GM12873 (cell line): Measurements from ENCODE around the gene AMPD3.

Experiments used
- CTCF ChIP-seq: IDR thresholded peaks from 2 replicates; pipeline ENCODE4 v1.5.1; 2012; ENCODE audit warnings: low read depth, mild to moderate bottlenecking, moderate library complexity, low read length, control low read depth; ENCODE audit not compliant: insufficient read depth; ENCODE audit errors: missing control alignments

The AMPD3 gene

GRCh38 chr11:10454878-10455631 is at the start of gene AMPD3:
AMPD3 (plus strand) TSS chr11:10455264; CDS start chr11:10461520, 6,256 bp downstream.
- no peak for TF ChIP-seq CTCF

GRCh38 chr11:10405865-10406592 is 49.0 kb upstream of the AMPD3 start:
- TF ChIP-seq CTCF: peak; percentile 64

GRCh38 chr11:10407055-10407454 is 48.0 kb upstream of the AMPD3 start:
- no peak for TF ChIP-seq CTCF

- TF ChIP-seq CTCF: no peak
Observed at GRCh38 chr11:10407749-10408685, 47.0 kb upstream of the AMPD3 start.

- no peak for TF ChIP-seq CTCF
Observed at GRCh38 chr11:10409207-10409661, 45.8 kb upstream of the AMPD3 start.

GRCh38 chr11:10410106-10410843 is 44.8 kb upstream of the AMPD3 start:
- no peak for TF ChIP-seq CTCF

GRCh38 chr11:10410844-10411200 is 44.2 kb upstream of the AMPD3 start:
- no peak for TF ChIP-seq CTCF
